GM23338 (cell line): ENCODE data around the gene AEN. TPM values are rescaled to one million over a fixed set of nuclear protein-coding genes. Genes with fewer than 3 reads are reported as not detected.

Experiments used
- ATAC-seq: fragments of 200-7000 bp; cut with Tn5 transposase; 3 replicates; pipeline ENCODE4 v1.9.1; 2020
- DNase-seq: peaks from one replicate; pipeline ENCODE4 v3.0.0-alpha.2; 2015; ENCODE audit warnings: low spot score
- H2AFZ ChIP-seq: fragments of 200-600 bp; sonication (generic); 2 replicates; pipeline ENCODE4 v1.8.0; 2016; ENCODE audit warnings: antibody characterized with exemption, mild to moderate bottlenecking, moderate library complexity
- H3F3A ChIP-seq: fragments of 200-600 bp; sonication (generic); replicated peaks from 2 replicates; pipeline ENCODE4 v1.8.0; 2017; ENCODE audit warnings: antibody characterized with exemption, mixed run types, low read depth
- H3K27ac ChIP-seq: fragments of 200-600 bp; sonication (generic); 2 replicates; pipeline ENCODE4 v1.6.1; 2016; ENCODE audit warnings: low read depth
- H3K27me3 ChIP-seq: fragments of 200-600 bp; sonication (generic); 2 replicates; pipeline ENCODE4 v1.8.0; 2016; ENCODE audit warnings: mild to moderate bottlenecking, mixed run types, moderate library complexity; ENCODE audit not compliant: insufficient read depth
- H3K36me3 ChIP-seq: fragments of 200-600 bp; sonication (generic); 2 replicates; pipeline ENCODE4 v1.8.0; 2016; ENCODE audit warnings: mild to moderate bottlenecking; ENCODE audit not compliant: insufficient read depth
- H3K4me1 ChIP-seq: fragments of 200-600 bp; sonication (generic); 2 replicates; pipeline ENCODE4 v1.8.0; 2016; ENCODE audit warnings: mild to moderate bottlenecking, moderate library complexity; ENCODE audit not compliant: insufficient read depth
- H3K4me2 ChIP-seq: fragments of 200-600 bp; sonication (generic); 2 replicates; pipeline ENCODE4 v1.7.1; 2017; ENCODE audit warnings: mixed run types
- H3K4me3 ChIP-seq: fragments of 200-600 bp; sonication (generic); 2 replicates; pipeline ENCODE4 v1.6.1; 2016; ENCODE audit warnings: mixed run types
- H3K79me2 ChIP-seq: fragments of 200-600 bp; sonication (generic); replicated peaks from 2 replicates; pipeline ENCODE4 v1.8.0; 2017; ENCODE audit warnings: mild to moderate bottlenecking; ENCODE audit not compliant: insufficient read depth
- H3K9me2 ChIP-seq: fragments of 200-600 bp; sonication (generic); 2 replicates; pipeline ENCODE4 v1.8.0; 2017; ENCODE audit not compliant: insufficient read depth
- H4K20me1 ChIP-seq: fragments of 200-600 bp; sonication (generic); replicated peaks from 2 replicates; pipeline ENCODE4 v1.8.0; 2017; ENCODE audit warnings: mild to moderate bottlenecking; ENCODE audit not compliant: insufficient read depth
- H3K27ac Mint-ChIP-seq: 2 replicates; pipeline ENCODE4 v1.8.0; 2020; ENCODE audit warnings: inconsistent platforms, mild to moderate bottlenecking, moderate library complexity, mixed read lengths
- H3K27me3 Mint-ChIP-seq: 3 replicates; pipeline ENCODE4 v1.8.0; 2022; ENCODE audit warnings: low read depth, mild to moderate bottlenecking, moderate library complexity, mixed read lengths, inconsistent platforms; ENCODE audit not compliant: insufficient read depth, poor library complexity
- H3K36me3 Mint-ChIP-seq: 3 replicates; pipeline ENCODE4 v1.8.0; 2021; ENCODE audit warnings: low read depth, mild to moderate bottlenecking, inconsistent platforms, moderate library complexity, mixed read lengths
- H3K4me1 Mint-ChIP-seq: 3 replicates; pipeline ENCODE4 v1.8.0; 2020; ENCODE audit warnings: mild to moderate bottlenecking, inconsistent platforms, mixed read lengths
- H3K4me3 Mint-ChIP-seq: 3 replicates; pipeline ENCODE4 v1.8.0; 2021; ENCODE audit warnings: moderate library complexity, mild to moderate bottlenecking, inconsistent platforms, mixed read lengths
- H3K9me3 Mint-ChIP-seq: 3 replicates; pipeline ENCODE4 v1.8.0; 2020; ENCODE audit warnings: moderate library complexity, mild to moderate bottlenecking, inconsistent platforms, mixed read lengths
- CREB1 ChIP-seq: fragments of 250-450 bp; sonication (Bioruptor Pico); IDR thresholded peaks from 2 replicates; pipeline ENCODE4 v1.5.0; 2020; ENCODE audit warnings: low read depth, mild to moderate bottlenecking, moderate library complexity
- CTCF ChIP-seq, 2 experiments: fragments of 200-600 bp in 1 of 2; sonication (generic) in 1 of 2; conservative IDR thresholded peaks; 2 replicates each; pipeline versions ENCODE4 v1.5.1 to v1.6.1; 2016 to 2017; ENCODE audit warnings: antibody characterized with exemption in 2 of 2, low read depth in 2 of 2, mild to moderate bottlenecking in 2 of 2, moderate library complexity in 1 of 2
- ETS1 ChIP-seq: IDR thresholded peaks from 2 replicates; pipeline ENCODE4 v1.6.1; 2016; ENCODE audit warnings: antibody characterized with exemption
- EZH2 ChIP-seq: fragments of 200-600 bp; sonication (generic); IDR thresholded peaks from one replicate; pipeline ENCODE4 v1.8.0; 2017; ENCODE audit warnings: antibody characterized with exemption, mild to moderate bottlenecking, low read depth; ENCODE audit not compliant: unreplicated experiment
- EZH2phosphoT487 ChIP-seq: fragments of 200-600 bp; sonication (generic); IDR thresholded peaks from one replicate; pipeline ENCODE4 v1.8.1; 2018; ENCODE audit warnings: antibody characterized with exemption; ENCODE audit not compliant: unreplicated experiment
- JUNB ChIP-seq: IDR thresholded peaks from one replicate; pipeline ENCODE4 v1.6.1; 2016; ENCODE audit warnings: antibody characterized with exemption; ENCODE audit not compliant: unreplicated experiment
- NANOG ChIP-seq: IDR thresholded peaks from 2 replicates; pipeline ENCODE4 v1.6.1; 2016; ENCODE audit warnings: antibody characterized with exemption, borderline replicate concordance
- POLR2AphosphoS5 ChIP-seq: IDR thresholded peaks from 2 replicates; pipeline ENCODE4 v1.6.1; 2016; ENCODE audit warnings: antibody characterized with exemption, low read depth
- REST ChIP-seq: IDR thresholded peaks from one replicate; pipeline ENCODE4 v1.6.1; 2018; ENCODE audit warnings: antibody characterized with exemption; ENCODE audit not compliant: unreplicated experiment
- ZNF114 ChIP-seq: fragments of 250-450 bp; sonication (Bioruptor Pico); IDR thresholded peaks from 2 replicates; pipeline ENCODE4 v1.5.0; 2020; ENCODE audit warnings: mild to moderate bottlenecking, moderate library complexity
- ZNF331 ChIP-seq: fragments of 250-450 bp; sonication (Bioruptor Pico); IDR thresholded peaks from 2 replicates; pipeline ENCODE4 v1.5.0; 2020; ENCODE audit warnings: low read depth, mild to moderate bottlenecking, moderate library complexity
- polyA plus RNA-seq: library from polyadenylated mRNA; unstranded; fragments of >200 nt; fragmentation: Nextera tagmentation; extraction: Ambion mirVana; gene quantifications from 2 replicates; pipeline ENCODE4 v1.2.1, GENCODE V29; 2016
- total RNA-seq: library from RNA; depleted of rRNA; stranded (reverse); fragments of >200 nt; shearing (Covaris generic); gene quantifications from 2 replicates; pipeline ENCODE4 v1.2.3, GENCODE V29; 2014

Gene AEN
- total and polyA plus RNA-seq, 2 experiments from 2014 or later = 82.3 to 220 TPM

GRCh38 chr15:88623632-88624031, 2.5 kb downstream of the AEN start:
- ATAC-seq = no peak
- peak overlapping the region; percentile 64 for H3K27ac Mint-ChIP-seq
- Histone ChIP-seq H4K20me1 (peaks cover 65% of the 10 kb centered on the region), H3K36me3 (peaks cover 46% of the 10 kb centered on the region), H3K9me2 (no peaks in the 10 kb centered on the region), H3K4me1 (peaks cover 52% of the 10 kb centered on the region), H3F3A (peaks cover 17% of the 10 kb centered on the region; the same call in 1 of the 2 replicates), H3K79me2 (peaks cover 74% of the 10 kb centered on the region), H3K27me3 (no peaks in the 10 kb centered on the region), H3K27ac (0 out of 2 replicates have a peak overlapping the region, but pooled peaks have one; percentile 69), H3K4me2 (peak overlapping the region; percentile 96), H3K4me3 (peak overlapping the region; percentile 100), H2AFZ (no peak overlapping the region)
- peaks cover 64% of the 10 kb centered on the region for H3K4me1 Mint-ChIP-seq
- DNase-seq = no peak
- H3K9me3 Mint-ChIP-seq = no peaks in the 10 kb centered on the region; the same call in 2 of the 3 replicates
- peak overlapping the region; percentile 89 for H3K4me3 Mint-ChIP-seq
- peaks cover 11% of the 10 kb centered on the region for H3K27me3 Mint-ChIP-seq
- TF ChIP-seq ZNF114 (CRISPR knock-in tag) = no peak
- TF ChIP-seq CTCF (conservative IDR thresholded peaks at IDR 0.05; ENCODE audit: low read depth in 2 of 2) = no peak
- TF ChIP-seq EZH2 = no peak
- TF ChIP-seq POLR2AphosphoS5 = no peak
- TF ChIP-seq ZNF331 (CRISPR knock-in tag) = no peak
- TF ChIP-seq CREB1 (CRISPR knock-in tag) = no peak
- no peak for TF ChIP-seq NANOG
- no peak for TF ChIP-seq EZH2phosphoT487
- no peak for TF ChIP-seq JUNB
- no peak for TF ChIP-seq REST
- TF ChIP-seq ETS1 = no peak
- peaks cover 70% of the 10 kb centered on the region for H3K36me3 Mint-ChIP-seq
